K562 (cell line): ENCODE measurements around the gene SLC15A3. TPM values are rescaled to one million over a fixed set of nuclear protein-coding genes. Genes with fewer than 3 reads are reported as not detected.
"Not testable (repeated sequence)": the region's sequence is repeated elsewhere in the genome, so short reads cannot be mapped to it uniquely, and the experiment has no call there.

ENCODE experiments used
- ATAC-seq: fragments of 200-7000 bp; cut with Tn5 transposase; 3 replicates; pipeline ENCODE4 v1.9.1; 2020; ENCODE audit warnings: moderate library complexity
- BruUV-seq: library from RNA; stranded (reverse); fragments of 400-500 nt; replicated peaks from 2 replicates; lab custom pipeline; 2021; lab: Mats Ljungman, UMichigan
- CTCF ChIA-PET: fragments of 300-600 bp; formaldehyde crosslinking; extraction: SDS; loops from one replicate; lab custom pipeline; 2021; ENCODE audit warnings: low intra/inter-chr PET ratio; lab: Yijun Ruan, JAX
- POLR2A ChIA-PET: fragments of 300-600, 350-650 bp; sonication (Branson Sonifier 250); formaldehyde crosslinking; extraction: SDS; loops from one replicate; lab custom pipeline; 2021; ENCODE audit warnings: antibody characterized with exemption, inconsistent platforms; lab: Yijun Ruan, JAX
- DNase-seq, 4 experiments: peaks; one replicate each; pipeline versions ENCODE4 v3.0.0 to v3.0.0-alpha.2; 2011 to 2018; ENCODE audit warnings: low spot score in 3 of 4, mixed read lengths in 3 of 4; ENCODE audit errors: extremely low read depth in 1 of 4
- FAIRE-seq: peaks from 2 replicates; lab custom pipeline; 2011; peaks lifted over from hg19 to GRCh38; lab: Jason Lieb, UNC
- H2AFZ ChIP-seq: 2 replicates; pipeline ENCODE4 v1.6.0; 2011; ENCODE audit warnings: low read depth, low read length, control low read depth, inconsistent platforms
- H3K27ac ChIP-seq: fragments of 200-600 bp; 3 replicates; pipeline ENCODE4 v1.8.0; 2011; ENCODE audit warnings: low read depth, mild to moderate bottlenecking, control low read depth, inconsistent platforms, low read length, moderate library complexity, mixed read lengths; ENCODE audit errors: extremely low read depth
- H3K27me3 ChIP-seq, 2 experiments: fragments of 300-600 bp in 1 of 2; 2 replicates in 1 of 2; 3 replicates in 1 of 2; pipeline versions ENCODE4 v1.6.0 to v1.8.0; 2011; ENCODE audit warnings: inconsistent platforms in 2 of 2, low read length in 2 of 2, mild to moderate bottlenecking in 1 of 2, mixed read lengths in 1 of 2, moderate library complexity in 1 of 2; ENCODE audit not compliant: control insufficient read depth in 2 of 2, insufficient read depth in 2 of 2
- H3K36me3 ChIP-seq: fragments of 300-600 bp; 3 replicates; pipeline ENCODE4 v1.8.0; 2011; ENCODE audit warnings: mild to moderate bottlenecking, low read length, inconsistent platforms; ENCODE audit not compliant: control insufficient read depth, insufficient read depth
- H3K4me1 ChIP-seq, 2 experiments: fragments of 200-600 bp in 1 of 2; replicated peaks in 1 of 2; 2 replicates in 1 of 2; 3 replicates in 1 of 2; pipeline versions ENCODE4 v1.5.1 to v1.8.0; 2011; ENCODE audit warnings: inconsistent platforms in 2 of 2, low read length in 2 of 2, mild to moderate bottlenecking in 1 of 2, mixed read lengths in 1 of 2, moderate library complexity in 1 of 2; ENCODE audit not compliant: control insufficient read depth in 2 of 2, insufficient read depth in 2 of 2
- H3K4me2 ChIP-seq: 2 replicates; pipeline ENCODE4 v1.6.1; 2011; ENCODE audit warnings: low read length, control low read depth, inconsistent platforms, mixed read lengths; ENCODE audit not compliant: insufficient read depth
- H3K4me3 ChIP-seq: fragments of 200-600 bp; sonication (generic), shearing (Covaris generic); 2 replicates; pipeline ENCODE4 v1.5.1; 2016; ENCODE audit warnings: control low read depth, inconsistent platforms
- H3K79me2 ChIP-seq: fragments of 200-600 bp; 3 replicates; pipeline ENCODE4 v1.8.0; 2011; ENCODE audit warnings: low read length, inconsistent platforms; ENCODE audit not compliant: control insufficient read depth, insufficient read depth
- H3K9ac ChIP-seq, 2 experiments: 2 replicates each; pipeline versions ENCODE4 v1.6.0 to v1.6.1; 2011; ENCODE audit warnings: low read depth in 2 of 2, low read length in 2 of 2, control low read depth in 1 of 2, inconsistent platforms in 1 of 2, mild to moderate bottlenecking in 1 of 2, mixed read lengths in 1 of 2; ENCODE audit not compliant: insufficient read depth in 1 of 2
- H3K9me1 ChIP-seq: one replicate; pipeline ENCODE4 v1.6.0; 2011; ENCODE audit warnings: inconsistent platforms, mild to moderate bottlenecking, low read length, moderate library complexity; ENCODE audit not compliant: control insufficient read depth, insufficient read depth
- H3K9me3 ChIP-seq: replicated peaks from 2 replicates; pipeline ENCODE4 v1.5.1; 2011; ENCODE audit warnings: low read depth, low read length, inconsistent platforms; ENCODE audit not compliant: control insufficient read depth, insufficient read depth
- H4K20me1 ChIP-seq: replicated peaks from 2 replicates; pipeline ENCODE4 v1.6.1; 2011; ENCODE audit warnings: low read length, inconsistent platforms, mixed read lengths; ENCODE audit not compliant: control insufficient read depth, insufficient read depth
- MCM7 ChIP-seq, 2 experiments: fragments of 450-650 bp; IDR thresholded peaks; 2 replicates each; pipeline ENCODE4 v1.6.1; 2016 to 2018
- POLR2AphosphoS2 ChIP-seq: IDR thresholded peaks from 2 replicates; pipeline ENCODE4 v1.6.1; 2012; ENCODE audit warnings: low read length, improper control_type of control experiment
- POLR2H ChIP-seq: IDR thresholded peaks from 2 replicates; pipeline ENCODE4 v1.6.1; 2016; ENCODE audit warnings: missing genetic modification characterization, low read depth, mild to moderate bottlenecking, control low read depth, missing compliant biosample characterization, moderate library complexity
- PYGO2 ChIP-seq: fragments of 450-650 bp; IDR thresholded peaks from 2 replicates; pipeline ENCODE4 v1.6.1; 2016; ENCODE audit warnings: mild to moderate bottlenecking, missing genetic modification characterization, moderate library complexity, missing compliant biosample characterization
- SMAD4 ChIP-seq: fragments of 250-450 bp; sonication (Bioruptor Pico); conservative IDR thresholded peaks from 2 replicates; pipeline ENCODE4 v1.8.0; 2021; ENCODE audit warnings: inconsistent platforms, mild to moderate bottlenecking, moderate library complexity
- STAT6 ChIP-seq: sonication (generic); formaldehyde crosslinking; IDR thresholded peaks from 2 replicates; pipeline ENCODE4 v1.8.1; 2023; ENCODE audit warnings: mild to moderate bottlenecking, missing genetic modification reagents
- XRCC5 ChIP-seq: fragments of 200-400 bp; formaldehyde crosslinking; IDR thresholded peaks from 2 replicates; pipeline ENCODE4 v1.6.1; 2017; ENCODE audit warnings: low read depth, mild to moderate bottlenecking, low read length
- ZBTB1 ChIP-seq: sonication (generic); formaldehyde crosslinking; IDR thresholded peaks from 2 replicates; pipeline ENCODE4 v1.8.1; 2023; ENCODE audit warnings: missing genetic modification reagents, low read depth, mild to moderate bottlenecking, borderline replicate concordance
- ZNF436 ChIP-seq: fragments of 250-450, 450-650 bp; sonication (Bioruptor Pico); formaldehyde crosslinking; IDR thresholded peaks from 2 replicates; pipeline ENCODE4 v1.7.0; 2020; ENCODE audit warnings: mild to moderate bottlenecking
- ZNF778 ChIP-seq: fragments of 450-650 bp; formaldehyde crosslinking; IDR thresholded peaks from 2 replicates; pipeline ENCODE4 v1.4.0; 2020; ENCODE audit warnings: mild to moderate bottlenecking, moderate library complexity
- whole genome bisulfite sequencing: fragments of 100-300 bp; shearing (Covaris generic); methylation state at CpG from one replicate; pipeline ENCODE4 v1.1.6; 2016; ENCODE audit warnings: low coverage, mixed read lengths; ENCODE audit not compliant: insufficient coverage; ENCODE audit errors: missing lambda C conversion rate; 5-methylcytosine and 5-hydroxymethylcytosine counted together
- in situ Hi-C: fragments of 300-500 bp; cut with MboI; formaldehyde crosslinking; loops from 4 replicates; pipeline ENCODE4 v1.15.0; 2018; ENCODE audit warnings: inconsistent platforms, mixed read lengths
- intact Hi-C: fragments of 100-400 bp; cut with micrococcal nuclease; formaldehyde crosslinking; loops from 2 replicates; pipeline ENCODE4 v1.14.2; 2022
- polyA plus RNA-seq, 8 experiments: library from polyadenylated mRNA; depleted of rRNA in 4 of 8; stranded (reverse) in 5 of 8; unstranded in 3 of 8; fragments of >200 nt; fragmentation: Nextera tagmentation in 2 of 8; fragmentation: Illumina TruSeq in 1 of 8; extraction: Ambion mirVana in 2 of 8; extraction: Trizol in 1 of 8; gene quantifications; 2 replicates each; pipeline versions ENCODE4 v1.2.1 to v1.2.3, GENCODE V29; 2011 to 2014; ENCODE audit warnings: inconsistent platforms in 1 of 8, missing spikeins in 1 of 8
- total RNA-seq, 7 experiments: library from RNA; depleted of rRNA in 6 of 7; stranded (reverse); fragments of >200 nt in 6 of 7; fragmentation: Illumina TruSeq in 2 of 7; extraction: Trizol in 2 of 7; gene quantifications; 2 replicates each; pipeline versions ENCODE4 v1.2.1 to v1.2.3, GENCODE V29; 2011 to 2021; ENCODE audit warnings: low replicate concordance in 1 of 7
- TF ChIP-seq, protein P1 (sequence below): sonication (generic); formaldehyde crosslinking; IDR thresholded peaks from 2 replicates; pipeline ENCODE4 v1.9.0; 2022; ENCODE audit warnings: mild to moderate bottlenecking, missing genetic modification reagents
- TF ChIP-seq, protein P2 (sequence below): fragments of 450-650 bp; formaldehyde crosslinking; conservative IDR thresholded peaks from 2 replicates; pipeline ENCODE4 v1.4.0; 2022; ENCODE audit warnings: mild to moderate bottlenecking, missing genetic modification characterization

Gene SLC15A3
- total and polyA plus RNA-seq, 9 of the 15 experiments (the other 6 are each of a cell fraction or from before 2014, with no cell fraction given) = 0.07 to 0.27 TPM; not detected in 7

DNA sequence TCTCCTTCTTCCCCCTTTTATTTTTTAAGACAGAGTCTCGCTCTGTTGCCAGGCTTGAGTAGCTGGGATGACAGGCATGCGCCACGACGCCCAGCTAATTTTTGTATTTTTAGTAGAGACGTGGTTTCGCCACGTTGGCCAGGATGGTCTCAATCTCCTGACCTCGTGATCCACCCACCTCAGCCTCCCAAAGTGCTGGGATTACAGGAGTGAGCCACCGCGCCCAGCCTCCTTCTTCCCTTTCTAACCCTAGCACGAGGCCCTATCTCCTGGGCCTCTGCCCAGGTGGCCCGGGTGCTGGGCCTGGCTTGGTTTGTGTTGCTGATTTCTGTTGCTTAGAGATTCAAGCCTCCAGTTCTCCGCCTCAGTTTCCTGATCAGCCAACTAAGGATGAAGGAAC is 22.3 kb upstream of the SLC15A3 start:
- H3K27ac ChIP-seq, intact Hi-C loops, H3K4me2 ChIP-seq, FAIRE-seq, H3K9me3 ChIP-seq, H3K9me1 ChIP-seq, DNase-seq, H3K36me3 ChIP-seq, BruUV-seq, in situ Hi-C loops, H3K79me2 ChIP-seq, H3K4me3 ChIP-seq, H3K4me1 ChIP-seq, H2AFZ ChIP-seq, ATAC-seq, H3K9ac ChIP-seq, H4K20me1 ChIP-seq, CTCF ChIA-PET: not testable (repeated sequence)
- POLR2A ChIA-PET = interaction anchor here (0.6 kb wide), 1 partner anchor 1867 kb away, joined by 3 read pairs; no protein-coding TSS in a partner anchor
- 4% methylated on average over 13 of the region's 13 CpGs for WGBS
- H3K27me3 ChIP-seq = peaks cover 30 to 68% of the 10 kb centered on the region in 2 experiments

DNA sequence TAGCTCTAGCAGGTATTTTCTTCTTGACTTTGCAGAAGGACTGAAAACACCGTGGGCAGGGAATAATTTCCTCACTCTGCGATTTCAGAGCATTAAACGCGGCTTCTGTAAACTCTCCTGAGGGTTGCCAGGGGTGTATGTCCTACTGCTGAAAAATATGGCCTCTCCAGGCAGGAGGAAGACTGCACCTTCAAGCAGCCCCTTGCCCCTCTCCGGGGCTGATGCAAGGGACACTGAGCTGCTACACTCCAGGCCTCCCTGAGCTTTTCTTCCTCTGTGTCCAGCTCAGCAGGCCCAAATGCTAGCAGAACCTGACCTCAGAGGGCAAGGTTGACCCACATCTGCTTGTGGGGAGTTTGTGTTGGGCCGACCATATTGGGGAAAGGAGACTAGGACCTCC is 21.7 kb upstream of the SLC15A3 start:
- intact Hi-C loops = no loop called here
- TF ChIP-seq PYGO2 (tag) (no peak), ZNF436 (CRISPR knock-in tag) (no peak), SMAD4 (CRISPR knock-in tag) (no peak), ZNF778 (no peak), MCM7 (IDR thresholded peaks at IDR 0.05) (no peak), POLR2AphosphoS2 (no peak), XRCC5 (no peak), STAT6 (no peak), POLR2H (tag) (no peak), ZBTB1 (CRISPR knock-in tag) (no peak)
- TF ChIP-seq, protein P1, sequence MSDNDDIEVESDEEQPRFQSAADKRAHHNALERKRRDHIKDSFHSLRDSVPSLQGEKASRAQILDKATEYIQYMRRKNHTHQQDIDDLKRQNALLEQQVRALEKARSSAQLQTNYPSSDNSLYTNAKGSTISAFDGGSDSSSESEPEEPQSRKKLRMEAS (CRISPR knock-in tag) = no peak
- TF ChIP-seq, protein P2, sequence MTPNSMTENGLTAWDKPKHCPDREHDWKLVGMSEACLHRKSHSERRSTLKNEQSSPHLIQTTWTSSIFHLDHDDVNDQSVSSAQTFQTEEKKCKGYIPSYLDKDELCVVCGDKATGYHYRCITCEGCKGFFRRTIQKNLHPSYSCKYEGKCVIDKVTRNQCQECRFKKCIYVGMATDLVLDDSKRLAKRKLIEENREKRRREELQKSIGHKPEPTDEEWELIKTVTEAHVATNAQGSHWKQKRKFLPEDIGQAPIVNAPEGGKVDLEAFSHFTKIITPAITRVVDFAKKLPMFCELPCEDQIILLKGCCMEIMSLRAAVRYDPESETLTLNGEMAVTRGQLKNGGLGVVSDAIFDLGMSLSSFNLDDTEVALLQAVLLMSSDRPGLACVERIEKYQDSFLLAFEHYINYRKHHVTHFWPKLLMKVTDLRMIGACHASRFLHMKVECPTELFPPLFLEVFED (CRISPR knock-in tag) = no peak

More for the DNA sequence above, 21.7 kb upstream of the SLC15A3 start:
- CTCF ChIA-PET = no interaction called here
- no peak overlapping the region for H2AFZ ChIP-seq
- H3K9me3 ChIP-seq = no peaks in the 10 kb centered on the region
- WGBS = 1% methylated on average over 6 of the region's 6 CpGs
- POLR2A ChIA-PET = no interaction called here
- 0 out of 2 replicates have a peak, but pooled peaks cover 4% of the 10 kb centered on the region for H4K20me1 ChIP-seq
- no peak overlapping the region for H3K4me3 ChIP-seq
- ATAC-seq (no peak), FAIRE-seq (no peak), DNase-seq (no peak)
- peaks cover 0 to 4% of the 10 kb centered on the region in 2 experiments; a peak in 1 of 5 replicates for H3K4me1 ChIP-seq
- no peak overlapping the region for H3K9ac ChIP-seq
- H3K27ac ChIP-seq = no peak overlapping the region
- peaks cover 26 to 62% of the 10 kb centered on the region in 2 experiments for H3K27me3 ChIP-seq
- no peak overlapping the region for H3K4me2 ChIP-seq
- no peaks in the 10 kb centered on the region for H3K79me2 ChIP-seq
- H3K36me3 ChIP-seq = no peaks in the 10 kb centered on the region
- no peaks in the 10 kb centered on the region for H3K9me1 ChIP-seq
- in situ Hi-C loops = no loop called here
- BruUV-seq = no TSS peak
